ENCODE measurements around the gene WDR31.
"Not testable (repeated sequence)": the region's sequence is repeated elsewhere in the genome, so short reads cannot be mapped to it uniquely, and the experiment has no call there.

WDR31 gene

DNA sequence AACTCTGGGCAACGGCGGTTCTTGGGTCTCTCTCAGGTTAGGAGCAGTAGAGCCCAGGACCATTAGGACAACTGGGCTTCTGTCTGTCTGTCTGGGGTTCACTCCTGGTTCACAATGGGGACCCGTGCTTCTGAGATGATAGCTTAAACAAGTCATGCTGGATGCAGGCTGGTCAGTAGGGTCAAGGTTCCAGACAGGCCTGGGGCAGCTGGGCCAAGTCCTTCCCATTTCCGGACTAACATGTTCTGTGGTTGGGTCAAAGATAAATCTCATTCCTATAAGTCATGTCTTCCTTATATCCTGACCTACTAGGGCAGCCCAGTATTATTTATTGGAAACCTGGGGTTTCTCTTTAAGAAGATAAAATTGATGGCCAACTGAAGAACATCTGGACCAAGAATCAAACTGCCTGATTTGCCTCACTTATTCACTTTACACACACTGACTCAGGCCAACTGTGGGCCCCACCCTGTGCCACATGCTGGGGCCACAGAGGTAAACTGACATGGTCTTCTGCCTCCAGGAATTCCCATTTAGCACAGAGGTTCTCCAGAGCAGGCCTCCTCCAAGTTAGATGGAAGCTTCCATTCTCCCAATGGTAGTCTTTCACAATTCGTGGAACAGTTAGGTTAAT lies 28.4 kb upstream of the WDR31 start:
- DNase-seq, result no peak

DNA sequence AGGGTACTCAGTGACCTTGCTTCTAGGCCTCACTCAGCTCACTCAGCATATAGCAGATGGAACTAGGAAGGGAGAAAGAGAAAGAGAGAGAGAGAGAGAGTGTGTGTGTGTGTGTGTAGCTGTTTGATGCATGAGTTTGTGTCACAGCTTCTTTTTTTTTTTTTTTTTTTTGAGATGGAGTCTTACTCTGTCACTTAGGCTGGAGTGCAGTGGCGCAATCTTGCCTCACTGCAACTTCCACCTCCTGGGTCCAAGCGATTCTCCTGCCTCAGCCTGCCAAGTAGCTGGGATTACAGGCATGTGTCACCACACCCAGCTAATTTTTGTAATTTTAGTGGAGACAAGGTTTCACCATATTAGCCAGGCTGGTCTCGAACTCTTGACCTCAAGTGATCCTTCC lies 25.6 kb upstream of the WDR31 start:
- not testable (repeated sequence) for DNase-seq

DNA sequence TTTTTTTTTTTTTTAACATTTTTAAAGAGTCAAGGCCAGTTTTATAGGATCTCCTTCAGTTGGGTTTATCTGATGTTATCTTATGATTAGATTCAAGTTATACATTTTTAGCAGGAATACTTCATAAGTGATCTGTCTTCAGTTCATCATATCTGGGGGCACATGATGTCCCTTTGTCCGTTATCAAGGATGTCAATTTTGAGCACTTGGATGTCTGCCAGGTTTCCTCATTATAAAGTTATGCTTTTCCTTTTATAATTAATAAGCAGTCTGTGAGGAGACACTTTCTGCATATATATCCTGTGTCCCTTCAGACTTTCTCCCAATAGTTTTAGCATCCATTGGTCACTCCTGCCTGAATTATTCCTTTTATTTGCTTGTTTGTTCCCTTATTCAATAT lies 24.9 kb upstream of the WDR31 start:
- no peak for DNase-seq

DNA sequence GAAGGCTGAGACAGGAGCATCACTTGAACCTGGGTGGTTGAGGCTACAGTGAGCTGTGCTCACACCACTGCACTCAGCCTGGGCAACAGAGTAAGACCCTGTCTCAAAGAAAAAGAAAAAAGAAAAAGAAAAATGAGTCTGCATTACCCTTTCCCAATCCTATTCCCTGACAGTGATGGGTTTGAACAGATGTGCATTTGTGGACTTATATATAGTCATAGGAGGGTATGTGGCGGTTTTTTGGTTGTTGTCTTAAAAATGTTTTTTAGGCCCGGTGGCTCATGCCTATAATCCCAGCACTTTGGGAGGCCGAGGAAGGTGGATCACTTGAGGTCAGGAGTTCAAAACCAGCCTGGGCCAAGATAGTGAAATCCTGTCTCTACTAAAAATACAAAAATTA lies 23.3 kb upstream of the WDR31 start:
- DNase-seq, result no peak

DNA sequence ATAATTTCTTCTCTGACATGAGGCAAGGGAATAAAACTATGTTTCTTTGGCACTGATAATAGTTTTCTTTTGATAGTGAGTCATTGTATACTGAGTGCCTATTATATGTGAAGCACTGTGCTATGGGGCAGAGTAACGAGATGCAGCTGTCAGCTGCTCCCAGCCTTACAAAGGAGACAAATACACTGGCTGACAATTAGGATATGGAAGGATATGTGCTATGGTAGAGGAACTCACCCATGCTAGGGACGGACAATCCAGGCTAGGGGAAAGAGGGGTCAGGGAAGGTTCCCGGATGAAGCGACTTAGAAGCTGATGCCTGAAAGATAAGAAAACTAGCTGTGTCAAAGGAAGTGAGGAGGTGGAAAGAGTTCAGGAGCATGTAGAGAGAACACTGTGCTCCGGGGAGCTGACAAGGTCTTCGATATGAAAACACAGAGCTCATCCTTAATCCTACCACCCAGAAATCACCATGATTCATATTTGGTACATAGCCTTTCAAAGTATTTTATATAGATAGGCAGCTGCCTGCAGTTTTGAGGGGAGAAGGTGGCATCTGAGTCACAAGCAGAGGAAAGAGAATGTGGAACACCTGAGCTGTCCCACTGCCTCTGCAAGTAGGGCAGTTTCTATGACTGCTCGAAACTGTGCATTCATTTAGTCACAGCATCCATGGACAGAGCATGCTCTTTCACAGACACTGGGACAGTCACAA lies 21.4 kb upstream of the WDR31 start:
- no peak for DNase-seq

DNA sequence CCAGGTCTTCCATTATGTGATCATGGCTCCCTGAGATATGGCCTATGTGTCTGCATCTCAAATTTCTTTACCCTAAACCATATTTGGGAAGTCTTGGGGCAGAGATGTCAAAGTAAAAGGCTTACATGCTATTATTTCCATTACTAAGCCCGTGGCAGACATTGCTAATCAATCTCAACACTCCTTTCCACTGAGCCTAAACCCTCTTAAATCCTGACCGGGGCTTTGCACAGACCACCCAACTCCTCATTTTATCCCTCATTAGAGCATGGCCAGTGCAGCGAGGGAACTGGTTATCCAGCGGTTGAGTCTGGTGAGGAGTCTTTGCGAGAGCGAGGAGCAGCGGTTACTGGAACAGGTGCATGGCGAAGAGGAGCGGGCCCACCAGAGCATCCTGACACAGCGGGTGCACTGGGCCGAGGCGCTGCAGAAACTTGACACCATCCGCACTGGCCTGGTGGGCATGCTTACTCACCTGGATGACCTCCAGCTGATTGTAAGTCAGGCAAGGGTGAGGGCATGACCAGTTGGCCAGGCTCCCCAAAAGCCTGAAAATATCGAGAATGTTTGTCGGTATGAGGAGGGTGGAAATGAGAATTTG lies 20.3 kb upstream of the WDR31 start:
- no peak for DNase-seq

DNA sequence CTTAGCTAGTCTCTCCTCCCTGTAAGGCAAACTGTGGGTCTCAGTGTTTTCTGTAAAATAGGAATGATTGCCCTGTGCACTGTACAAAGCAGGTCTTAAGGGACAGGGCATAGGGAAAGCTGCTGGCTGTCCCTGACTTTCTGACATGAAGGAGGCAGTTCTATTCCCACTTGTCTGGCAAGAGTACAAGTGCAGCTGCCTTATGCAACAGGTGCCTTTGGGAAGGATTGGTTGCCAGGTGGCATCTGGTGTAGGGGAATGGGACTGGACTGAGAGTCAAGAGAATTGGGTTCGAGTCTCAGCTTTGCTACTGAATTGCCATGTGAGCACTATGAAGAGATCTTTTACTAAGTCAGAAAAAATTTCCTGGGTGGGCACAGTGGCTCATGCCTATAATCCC lies 19.3 kb upstream of the WDR31 start:
- no peak for DNase-seq

DNA sequence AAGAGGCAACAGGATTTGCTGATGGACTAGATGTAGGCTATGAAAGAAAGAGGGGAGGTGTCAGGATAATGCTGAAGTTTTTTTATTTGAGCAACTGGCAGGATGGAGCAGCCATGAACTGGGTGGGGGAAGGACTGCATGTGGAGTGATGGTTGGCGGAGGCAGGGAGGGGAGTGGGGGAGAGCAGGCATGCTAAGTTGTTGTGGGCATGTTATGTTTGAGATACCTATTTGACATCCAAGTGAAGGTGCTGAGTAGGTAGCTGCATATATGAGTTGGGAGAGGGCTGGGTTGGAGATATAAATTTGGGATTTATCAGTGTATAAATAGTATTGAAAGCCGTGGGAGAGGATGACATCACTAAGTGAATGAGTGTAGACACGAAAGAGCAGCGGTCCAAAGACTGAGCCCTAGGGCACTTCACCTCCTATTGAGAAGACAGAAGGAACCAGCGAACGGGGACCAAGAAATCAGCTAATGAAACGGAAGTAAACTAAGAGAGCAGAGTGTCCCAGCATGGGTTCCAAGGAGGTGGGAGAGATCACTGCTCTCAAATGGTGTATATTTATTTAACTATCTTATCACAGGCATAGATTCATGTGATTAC lies 16.7 kb upstream of the WDR31 start:
- no peak for DNase-seq

DNA sequence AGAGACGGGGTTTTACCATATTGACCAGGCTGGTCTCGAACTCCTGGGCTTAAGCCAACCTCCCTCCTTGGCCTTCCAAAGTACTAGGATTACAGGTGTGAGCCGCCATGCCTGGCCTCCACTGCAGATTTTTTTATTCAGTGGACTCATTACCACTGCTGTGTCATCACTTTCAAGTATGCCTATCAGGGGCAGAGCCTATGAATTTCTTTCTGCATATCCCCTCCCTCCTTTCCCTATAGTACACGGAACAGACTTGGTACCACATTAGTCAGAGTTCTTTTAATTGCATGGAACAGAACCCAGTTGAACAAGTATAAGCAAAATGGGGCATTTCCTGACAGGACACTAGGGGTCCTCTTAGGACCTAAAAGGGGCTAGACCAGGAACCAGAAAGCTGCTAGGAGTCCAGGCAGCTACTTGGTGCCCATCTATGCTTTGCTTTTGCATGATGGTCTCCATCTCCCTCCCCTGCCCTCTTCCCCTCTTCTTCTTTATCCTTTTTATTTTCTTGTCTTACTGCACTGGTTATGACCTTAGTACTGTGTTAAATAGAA lies 15.0 kb upstream of the WDR31 start:
- DNase-seq, result no peak

DNA sequence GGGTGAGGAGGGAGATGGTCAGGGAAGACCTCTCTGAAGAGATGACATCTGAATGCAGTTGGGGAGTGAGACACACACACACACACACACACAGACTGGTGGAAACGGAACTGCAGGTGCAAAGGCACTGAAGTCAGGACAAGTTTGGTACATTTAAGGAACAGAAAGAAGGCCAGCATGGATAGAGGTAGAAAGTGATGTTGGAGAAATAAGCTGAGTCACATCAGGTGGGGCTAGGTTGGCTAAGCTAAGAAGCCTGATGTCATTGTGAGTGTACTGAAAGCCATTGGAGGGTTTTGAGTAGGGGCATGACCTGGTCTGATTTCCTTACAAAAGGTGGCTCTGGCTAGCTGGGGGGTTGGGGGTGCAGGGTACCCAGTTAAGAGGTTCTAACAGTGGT lies 12.3 kb upstream of the WDR31 start:
- no peak for DNase-seq

DNA sequence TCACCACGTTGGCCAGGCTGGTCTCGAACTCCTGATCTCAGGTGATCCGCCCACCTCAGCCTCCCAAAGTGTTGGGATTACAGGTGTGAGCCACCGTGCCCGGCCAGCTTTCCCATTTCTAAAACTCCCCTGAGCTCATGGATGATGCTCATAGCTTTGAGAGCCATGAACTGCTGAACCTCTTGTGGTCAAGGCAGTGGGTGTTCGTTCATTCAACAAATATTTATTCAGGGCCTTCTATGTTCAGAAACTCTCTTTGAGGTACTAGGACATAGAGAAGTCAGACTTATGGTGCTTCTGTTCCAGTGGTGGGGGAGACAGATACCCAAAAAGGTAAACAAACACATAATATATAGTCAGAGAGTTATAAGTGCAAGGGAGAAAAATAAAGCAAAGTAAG lies 11.9 kb upstream of the WDR31 start:
- DNase-seq, result no peak

DNA sequence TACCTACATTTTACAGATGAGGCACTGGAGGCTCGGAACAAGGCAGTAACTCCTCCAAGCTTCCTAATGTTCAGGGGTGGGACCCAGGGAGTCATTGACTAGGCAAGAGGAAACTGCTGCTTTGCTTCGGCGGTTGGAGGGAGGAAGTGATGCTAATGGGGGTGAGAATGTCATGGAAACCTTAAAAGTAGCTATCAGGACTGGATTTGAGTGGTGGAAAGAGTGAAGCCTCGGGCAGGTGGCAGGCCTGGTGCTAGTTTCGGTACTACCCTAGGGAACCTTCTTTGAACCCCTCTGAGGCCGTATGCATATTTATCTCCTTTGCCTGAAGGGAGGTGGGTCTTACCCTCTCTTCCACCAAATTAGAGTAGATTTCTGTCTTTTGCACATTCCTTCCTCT lies 10.9 kb upstream of the WDR31 start:
- DNase-seq, result peak in 2 of 5 experiments; percentile 30 to 73

DNA sequence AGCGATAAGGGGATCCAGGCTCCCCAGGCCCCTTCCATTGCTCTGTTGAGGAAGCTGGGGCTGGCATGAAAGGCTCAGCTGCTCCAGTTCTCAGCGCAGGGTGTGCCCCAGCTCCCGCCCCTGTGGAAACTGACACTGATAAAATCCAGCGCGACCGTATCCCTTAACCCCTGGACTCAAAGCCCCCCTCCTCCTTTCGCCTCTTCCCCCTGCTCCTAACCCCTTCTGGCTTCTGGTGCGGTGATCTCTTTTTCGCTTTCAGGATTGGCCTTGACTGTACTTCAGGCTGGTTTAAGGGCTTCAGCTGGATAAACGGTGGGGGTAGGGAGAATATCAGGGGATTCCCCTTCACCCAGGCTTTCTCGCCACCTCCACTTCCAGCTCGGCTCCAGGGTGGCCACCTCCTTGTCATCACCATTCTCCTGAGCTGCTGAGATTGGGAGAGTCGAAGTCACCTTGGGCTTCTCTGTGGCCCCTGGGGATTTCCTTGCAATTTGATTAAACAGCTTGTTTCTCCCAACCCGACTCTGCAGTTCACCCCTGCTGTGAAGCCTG lies 10.1 kb upstream of the WDR31 start:
- DNase-seq, result no peak

DNA sequence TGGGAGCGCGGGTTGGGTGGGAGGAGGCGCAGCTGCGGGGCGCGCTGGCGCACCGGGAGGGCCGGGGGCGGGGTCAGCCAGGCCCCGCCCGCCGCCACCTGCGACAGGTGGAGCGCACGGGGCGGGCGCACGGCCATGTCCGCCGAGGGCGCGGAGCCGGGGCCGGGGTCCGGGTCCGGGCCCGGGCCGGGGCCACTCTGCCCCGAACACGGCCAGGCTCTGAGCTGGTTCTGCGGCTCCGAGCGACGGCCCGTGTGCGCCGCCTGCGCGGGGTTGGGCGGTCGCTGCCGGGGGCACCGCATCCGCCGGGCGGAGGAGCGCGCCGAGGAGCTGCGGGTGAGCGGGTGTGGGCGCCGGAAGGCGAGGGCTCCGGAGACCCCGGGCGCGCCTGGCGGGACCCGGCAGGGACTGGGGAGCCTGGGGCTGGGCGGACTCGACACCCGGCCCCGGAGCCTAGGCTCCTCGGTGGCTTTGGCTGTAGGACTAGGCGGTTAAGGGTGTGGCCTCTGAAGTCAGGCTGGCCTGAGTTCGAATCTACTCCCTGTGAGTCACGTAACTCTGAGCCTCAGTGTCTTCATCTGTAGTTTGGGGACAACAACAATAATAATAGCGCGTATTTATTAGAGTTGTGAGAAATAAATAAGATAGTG lies 9.5 kb upstream of the WDR31 start, which contains the start of gene BSPRY:
Gene BSPRY (plus strand): TSS at position 97 of the 650 bp plus-strand sequence. CDS start 39 bp downstream, at position 136.
- peak in 3 of 5 experiments; percentile 11 to 66 (median 31) for DNase-seq

DNA sequence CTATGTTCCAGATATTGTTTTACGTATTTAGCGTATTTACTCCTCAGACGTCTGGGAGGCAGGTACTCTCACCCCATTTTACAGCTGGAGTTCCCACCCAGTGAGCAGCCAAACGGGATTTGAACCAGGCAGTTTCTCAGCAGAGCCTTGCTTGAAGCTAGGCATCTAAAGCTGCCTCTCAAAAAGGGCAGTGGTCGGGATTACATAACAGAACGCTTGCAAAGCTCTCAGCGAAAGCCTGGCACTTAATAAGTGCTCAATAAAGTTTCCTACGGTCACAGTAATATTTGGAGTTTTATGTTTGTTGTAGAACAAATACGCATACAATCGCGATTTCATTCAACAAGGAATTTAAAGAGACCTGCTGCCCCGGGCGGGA lies 9.0 kb upstream of the WDR31 start:
- no peak for DNase-seq

DNA sequence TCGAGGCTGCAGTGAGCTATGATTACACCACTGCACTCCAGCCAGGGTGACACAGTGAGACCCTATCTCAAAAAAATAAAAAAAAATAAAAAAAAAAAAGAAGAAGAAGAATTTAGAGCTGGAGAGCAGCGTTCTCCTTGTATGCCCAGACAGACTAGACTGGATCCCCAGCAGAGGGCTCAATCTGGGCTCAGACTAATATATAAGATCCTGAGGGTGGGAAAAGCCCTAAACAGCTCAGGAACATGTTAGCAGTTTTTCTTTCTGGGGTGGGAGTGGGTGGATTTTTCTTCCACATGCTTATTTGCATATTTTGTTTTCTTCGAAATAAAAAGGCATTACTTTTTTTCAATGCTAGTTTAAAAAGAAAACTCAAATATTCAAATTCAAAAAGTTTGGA lies 8.4 kb upstream of the WDR31 start:
- no peak for DNase-seq

DNA sequence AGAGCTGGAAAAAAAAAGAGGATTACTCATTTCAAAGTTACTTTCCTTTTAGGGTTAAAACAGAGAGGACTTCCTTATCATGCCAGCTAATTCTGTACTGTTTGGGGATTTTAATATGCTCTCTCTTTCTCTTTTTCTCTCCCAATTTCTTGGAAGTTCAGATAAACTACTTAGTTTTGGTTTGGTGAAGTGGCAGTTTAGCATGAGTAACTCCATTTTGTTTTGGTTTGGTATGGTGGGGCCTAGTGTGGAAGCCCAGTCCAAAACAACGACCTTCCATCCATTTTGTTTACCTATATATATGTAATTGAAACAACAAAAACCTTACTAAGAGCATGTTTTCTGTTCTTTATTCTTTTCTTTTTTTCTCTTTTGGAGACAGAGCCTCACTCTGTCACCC lies 5.6 kb upstream of the WDR31 start:
- no peak for DNase-seq

DNA sequence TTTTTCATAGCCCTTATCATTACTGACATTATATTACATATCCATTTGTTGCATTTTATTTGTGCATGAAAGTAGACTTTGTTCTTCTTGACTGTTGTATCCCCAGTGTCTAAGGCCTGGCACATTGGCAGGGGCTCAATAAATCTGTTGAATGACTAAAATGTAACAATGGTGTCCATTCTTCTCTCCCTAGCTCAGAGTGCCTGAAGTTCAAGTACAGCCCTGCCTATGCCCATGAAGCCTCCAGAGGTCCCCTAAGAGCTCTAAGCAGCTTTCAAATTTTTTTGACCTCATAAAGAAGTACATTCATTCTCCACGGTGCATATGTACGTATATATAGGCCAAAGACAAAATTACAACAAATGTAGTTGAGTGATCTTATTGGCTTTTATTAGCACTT lies 5.1 kb upstream of the WDR31 start:
- no peak for DNase-seq

DNA sequence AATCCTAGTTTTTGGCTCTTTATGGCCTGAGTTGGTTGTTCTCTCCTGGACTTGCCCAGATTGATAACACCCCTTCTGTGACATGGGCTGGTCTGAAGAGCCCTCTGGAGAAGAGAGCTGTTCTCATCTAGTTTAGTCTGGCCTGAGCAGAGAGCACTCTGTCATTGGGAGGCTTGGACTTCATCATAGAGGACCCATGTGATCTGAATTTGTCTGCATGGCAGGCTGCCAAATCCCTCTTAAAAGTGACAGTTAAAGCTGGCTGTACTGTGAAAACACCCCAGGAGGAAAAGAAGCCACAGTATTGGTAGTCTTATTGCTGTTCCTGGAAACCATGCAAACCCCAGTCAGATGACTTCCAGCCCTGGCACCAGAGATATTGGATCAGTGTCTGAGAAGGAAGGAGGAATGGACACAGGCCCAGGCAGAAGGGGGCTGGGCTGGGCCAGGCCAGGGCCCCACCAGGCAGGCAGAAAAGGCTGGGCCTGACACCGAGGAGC lies 3.7 kb upstream of the WDR31 start:
- peak in 1 of 5 experiments; percentile 16 for DNase-seq

DNA sequence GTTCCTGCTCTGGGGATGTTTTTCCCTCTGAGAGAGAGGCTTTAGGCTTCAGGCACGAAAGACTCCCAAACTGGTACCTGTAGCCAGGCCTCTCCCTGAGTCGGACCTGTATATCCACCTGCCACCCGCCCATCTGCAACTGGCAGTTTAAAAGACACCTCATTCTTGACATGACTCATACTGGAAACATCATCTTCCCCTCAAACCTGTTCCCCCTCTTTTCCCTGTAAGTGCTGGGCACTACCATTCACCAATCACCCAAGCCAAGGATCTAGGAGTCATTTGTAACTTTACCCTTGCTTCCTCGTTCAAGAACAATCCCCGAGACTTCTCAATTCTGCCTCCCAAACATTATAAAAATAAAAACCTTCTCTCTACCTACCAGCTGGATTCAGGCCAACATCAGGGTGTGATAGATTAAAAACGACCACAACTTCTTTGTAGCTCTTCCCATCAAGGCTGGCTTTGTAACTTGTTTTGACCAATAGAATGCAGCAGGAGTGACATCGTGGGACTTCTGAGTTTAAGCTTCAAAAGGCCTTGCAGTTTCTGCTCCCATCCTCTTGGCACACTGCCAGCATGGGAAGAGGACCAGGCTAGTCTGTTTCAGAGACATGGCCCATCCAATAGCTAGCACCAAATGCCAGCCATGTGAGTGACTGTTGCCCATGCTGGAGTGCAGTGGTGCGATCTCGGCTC lies 1.8 kb upstream of the WDR31 start:
- DNase-seq, result peak in 1 of 5 experiments; percentile 18

DNA sequence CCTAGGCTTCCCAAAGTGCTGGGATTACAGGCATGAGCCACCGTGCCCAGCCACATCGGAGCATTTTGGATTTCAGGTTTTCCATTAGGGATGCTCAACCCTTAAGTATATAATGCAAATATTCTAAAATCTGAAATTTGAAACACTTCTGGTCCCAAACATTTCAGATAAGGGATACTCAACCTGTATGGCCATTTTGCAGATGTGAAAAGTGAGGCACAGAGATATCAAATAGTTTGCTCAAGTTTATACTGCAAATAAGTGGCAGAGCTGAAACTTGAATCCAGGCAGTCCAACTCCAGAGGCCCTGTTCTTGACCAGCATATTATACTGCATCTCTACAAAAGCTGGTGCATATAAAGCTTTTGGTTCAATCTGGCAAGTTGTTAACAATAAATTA lies 2.4 kb downstream of the WDR31 start:
- no peak for DNase-seq

DNA sequence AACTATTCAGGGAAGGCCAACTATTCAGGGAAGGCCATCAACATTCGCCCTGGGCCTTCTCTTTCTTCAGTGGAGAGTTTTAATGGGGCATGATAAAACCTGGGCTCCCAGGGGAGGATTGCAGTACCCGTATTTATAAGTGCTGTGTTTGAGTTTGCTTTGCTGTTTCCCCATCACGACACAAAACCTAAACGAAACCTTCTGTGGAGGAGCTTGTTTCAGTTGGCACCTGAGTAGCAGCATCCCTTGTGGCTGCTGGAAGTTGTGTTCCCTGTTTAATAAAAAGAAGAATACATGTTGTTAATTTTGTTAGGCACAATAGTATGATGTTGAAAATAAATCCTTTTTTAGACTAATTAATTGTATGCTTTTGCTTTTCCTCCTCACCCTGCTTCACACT lies 8.3 kb downstream of the WDR31 start:
- no peak for DNase-seq

Data from T-helper 2 cell (primary cell).